NCI-H82 treated with DMSO at 0.1 percent for 48 hours (cell line): ENCODE data around the gene CUBN.
"Not testable (repeated sequence)": the region's sequence is repeated elsewhere in the genome, so short reads cannot be mapped to it uniquely, and the experiment has no call there.

Experiments used
- DNase-seq: peaks from one replicate; lab custom pipeline; 2025; ENCODE audit not compliant: unreplicated experiment; lab: John Stamatoyannopoulos, UW

Gene CUBN

GRCh38 chr10:17019696-17020095, 109.9 kb downstream of the CUBN start:
- DNase-seq: no peak

- not testable (repeated sequence) for DNase-seq
These were observed 116.3 kb downstream of the CUBN start for GRCh38 chr10:17013131-17013983.

GRCh38 chr10:17012731-17013130, 116.9 kb downstream of the CUBN start:
- not testable (repeated sequence) for DNase-seq

- no peak for DNase-seq
These were observed 119.1 kb downstream of the CUBN start for GRCh38 chr10:17010363-17011145.

- no peak for DNase-seq
These were observed 120.4 kb downstream of the CUBN start for GRCh38 chr10:17009212-17009700.

GRCh38 chr10:17007418-17007770, 122.2 kb downstream of the CUBN start:
- no peak for DNase-seq

- DNase-seq: no peak
These were observed 122.8 kb downstream of the CUBN start for GRCh38 chr10:17006631-17007417.

GRCh38 chr10:17005621-17006566, 123.7 kb downstream of the CUBN start:
- no peak for DNase-seq

- no peak for DNase-seq
These were observed 124.7 kb downstream of the CUBN start for GRCh38 chr10:17004801-17005380.

GRCh38 chr10:17003651-17004286, 125.8 kb downstream of the CUBN start:
- DNase-seq: no peak

- no peak for DNase-seq
These were observed 126.5 kb downstream of the CUBN start for GRCh38 chr10:17003151-17003550.

- DNase-seq: no peak
These were observed 127.5 kb downstream of the CUBN start for GRCh38 chr10:17001961-17002749.

- DNase-seq: no peak
These were observed 128.3 kb downstream of the CUBN start for GRCh38 chr10:17001297-17001744.

- DNase-seq: no peak
These were observed 129.8 kb downstream of the CUBN start for GRCh38 chr10:16999665-17000451.

GRCh38 chr10:16996530-16996964, 133.1 kb downstream of the CUBN start:
- no peak for DNase-seq

- DNase-seq: no peak
These were observed 133.6 kb downstream of the CUBN start for GRCh38 chr10:16995867-16996529.

- DNase-seq: no peak
These were observed 136.4 kb downstream of the CUBN start for GRCh38 chr10:16993186-16993585.
